H1 (cell line): ENCODE measurements around the gene DSTN. TPM values are rescaled to one million over a fixed set of nuclear protein-coding genes. Genes with fewer than 3 reads are reported as not detected.

Experiments
- BCL11A ChIP-seq, 2 experiments: IDR thresholded peaks; one replicate each; pipeline ENCODE4 v1.6.1; 2011; ENCODE audit warnings: low read depth in 2 of 2, low read length in 2 of 2, mild to moderate bottlenecking in 2 of 2
- CHD7 ChIP-seq: fragments of 300-600 bp; sonication (generic); IDR thresholded peaks from 2 replicates; pipeline ENCODE4 v1.7.1; 2012; ENCODE audit warnings: low read length, moderate library complexity, mild to moderate bottlenecking, inconsistent platforms; ENCODE audit not compliant: insufficient replicate concordance
- POLR2AphosphoS5 ChIP-seq: IDR thresholded peaks from 2 replicates; pipeline ENCODE4 v1.6.1; 2011; ENCODE audit warnings: low read depth, low read length
- SIX5 ChIP-seq: IDR thresholded peaks from 2 replicates; pipeline ENCODE4 v1.6.1; 2011; ENCODE audit warnings: mild to moderate bottlenecking, low read depth, low read length
- polyA plus RNA-seq, 7 experiments: library from polyadenylated mRNA; depleted of rRNA in 3 of 7; stranded (reverse) in 5 of 7; unstranded in 2 of 7; fragments of >200 nt in 5 of 7; fragments of 200-250 nt in 2 of 7; gene quantifications; 1 replicate in 5 of 7; 2 replicates in 1 of 7; 4 replicates in 1 of 7; pipeline versions ENCODE4 v1.2.1 to v1.2.3, GENCODE V29; 2011 to 2013; ENCODE audit warnings: missing spikeins in 2 of 7, mixed read lengths in 2 of 7
- total RNA-seq: library from RNA; stranded (reverse); fragmentation: NEBNext Ultra II Directional; extraction: Animal tissue kit (Norgen Biotek cat#: 25700); gene quantifications from 2 replicates; pipeline ENCODE4 v1.2.1, GENCODE V29; 2021

Gene DSTN
- total and polyA plus RNA-seq, 2 of the 8 experiments (the other 6 are each of a cell fraction or from before 2014, with no cell fraction given), result 43.3 to 208 TPM

DNA sequence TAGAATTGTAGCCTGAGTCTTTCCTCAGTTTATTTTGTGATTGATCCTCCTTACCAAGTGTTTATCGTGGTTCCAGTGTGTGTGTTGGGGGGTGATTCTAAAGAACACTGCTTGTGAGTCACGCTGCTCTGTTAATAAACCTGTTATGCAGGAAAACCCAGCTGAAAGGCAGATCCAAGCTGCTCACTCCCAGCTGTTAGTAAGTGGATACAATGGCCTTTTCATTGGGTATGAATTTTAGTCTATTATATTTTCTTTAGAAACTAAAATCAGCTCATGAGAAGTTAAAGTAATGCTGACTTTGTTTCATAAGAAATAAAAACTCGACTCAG lies 12.2 kb upstream of the DSTN start (continued):
- TF ChIP-seq CHD7 (no peak), SIX5 (no peak), BCL11A (IDR thresholded peaks at IDR 0.05; ENCODE audit: low read depth in 2 of 2, low read length in 2 of 2) (no peak), POLR2AphosphoS5 (no peak)
